Chondrocyte (in vitro differentiated cells): ENCODE results near the gene PTPRN2. TPM values are rescaled to one million over a fixed set of nuclear protein-coding genes. Genes with fewer than 3 reads are reported as not detected.

Experiments used
- DNase-seq: peaks from one replicate; pipeline ENCODE4 v3.0.0; 2021; ENCODE audit warnings: mixed read lengths, low spot score
- H3K27ac Mint-ChIP-seq: one replicate; pipeline ENCODE4 v1.8.0; 2021; ENCODE audit warnings: mild to moderate bottlenecking, moderate library complexity, mixed read lengths; ENCODE audit not compliant: unreplicated experiment
- H3K27me3 Mint-ChIP-seq: 2 replicates; pipeline ENCODE4 v1.8.0; 2021; ENCODE audit warnings: low read depth, mixed read lengths
- H3K36me3 Mint-ChIP-seq: 2 replicates; pipeline ENCODE4 v1.8.0; 2021; ENCODE audit warnings: low read depth, mixed read lengths
- H3K4me1 Mint-ChIP-seq: 2 replicates; pipeline ENCODE4 v1.8.0; 2021; ENCODE audit warnings: low read depth, mild to moderate bottlenecking, mixed read lengths
- H3K4me3 Mint-ChIP-seq: one replicate; pipeline ENCODE4 v1.8.0; 2021; ENCODE audit warnings: mild to moderate bottlenecking, moderate library complexity, mixed read lengths; ENCODE audit not compliant: unreplicated experiment
- H3K9me3 Mint-ChIP-seq: 2 replicates; pipeline ENCODE4 v1.8.0; 2021; ENCODE audit warnings: low read depth, mixed read lengths
- total RNA-seq: library from RNA; stranded (reverse); gene quantifications from 3 replicates; pipeline ENCODE4 v1.2.1, GENCODE V29; 2021
- TF ChIP-seq, protein P1 (sequence below): fragments of 200-600 bp; sonication (generic); IDR thresholded peaks from 2 replicates; pipeline ENCODE4 v1.5.0; 2021; ENCODE audit warnings: antibody characterized with exemption, mild to moderate bottlenecking, moderate library complexity

Gene PTPRN2
- total RNA-seq, 1 donor from 2014 or later, result 0.30 TPM

GRCh38 chr7:157515342-157516041 lies 1072.1 kb downstream of the PTPRN2 start:
- TF ChIP-seq, protein P1, sequence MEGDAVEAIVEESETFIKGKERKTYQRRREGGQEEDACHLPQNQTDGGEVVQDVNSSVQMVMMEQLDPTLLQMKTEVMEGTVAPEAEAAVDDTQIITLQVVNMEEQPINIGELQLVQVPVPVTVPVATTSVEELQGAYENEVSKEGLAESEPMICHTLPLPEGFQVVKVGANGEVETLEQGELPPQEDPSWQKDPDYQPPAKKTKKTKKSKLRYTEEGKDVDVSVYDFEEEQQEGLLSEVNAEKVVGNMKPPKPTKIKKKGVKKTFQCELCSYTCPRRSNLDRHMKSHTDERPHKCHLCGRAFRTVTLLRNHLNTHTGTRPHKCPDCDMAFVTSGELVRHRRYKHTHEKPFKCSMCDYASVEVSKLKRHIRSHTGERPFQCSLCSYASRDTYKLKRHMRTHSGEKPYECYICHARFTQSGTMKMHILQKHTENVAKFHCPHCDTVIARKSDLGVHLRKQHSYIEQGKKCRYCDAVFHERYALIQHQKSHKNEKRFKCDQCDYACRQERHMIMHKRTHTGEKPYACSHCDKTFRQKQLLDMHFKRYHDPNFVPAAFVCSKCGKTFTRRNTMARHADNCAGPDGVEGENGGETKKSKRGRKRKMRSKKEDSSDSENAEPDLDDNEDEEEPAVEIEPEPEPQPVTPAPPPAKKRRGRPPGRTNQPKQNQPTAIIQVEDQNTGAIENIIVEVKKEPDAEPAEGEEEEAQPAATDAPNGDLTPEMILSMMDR, result no peak
- Mint-ChIP-seq H3K4me3 (no peak overlapping the region), H3K27me3 (peaks cover 15% of the 10 kb centered on the region), H3K9me3 (no peaks in the 10 kb centered on the region), H3K27ac (no peak overlapping the region), H3K36me3 (peaks cover 1% of the 10 kb centered on the region), H3K4me1 (no peaks in the 10 kb centered on the region)
- peak; percentile 84 for DNase-seq

DNA sequence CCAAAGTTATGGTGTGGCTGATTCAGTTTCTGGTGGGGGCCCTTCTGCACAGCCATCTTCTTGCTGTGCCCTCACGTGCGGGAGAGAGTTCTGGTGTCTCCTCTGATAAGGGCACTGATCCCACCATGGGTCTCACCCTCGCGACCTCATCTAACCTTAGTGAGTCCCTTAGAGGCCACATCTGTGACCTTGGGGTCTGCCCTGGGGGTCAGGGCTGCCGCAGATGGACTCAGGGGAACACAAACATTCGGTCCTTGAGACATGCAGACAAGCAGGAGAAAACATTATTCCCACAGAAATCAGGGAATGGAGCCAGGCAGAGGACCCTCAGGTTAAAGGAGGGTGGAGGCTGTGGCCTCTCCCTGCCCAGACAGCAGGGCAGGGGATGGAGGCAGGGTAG lies 1072.9 kb downstream of the PTPRN2 start:
- peaks cover 19% of the 10 kb centered on the region for H3K27me3 Mint-ChIP-seq
- peaks cover 1% of the 10 kb centered on the region for H3K36me3 Mint-ChIP-seq
- TF ChIP-seq, protein P1, result no peak
- no peaks in the 10 kb centered on the region for H3K4me1 Mint-ChIP-seq
- no peak for DNase-seq
- no peaks in the 10 kb centered on the region for H3K9me3 Mint-ChIP-seq
- no peak overlapping the region for H3K4me3 Mint-ChIP-seq
- no peak overlapping the region for H3K27ac Mint-ChIP-seq

GRCh38 chr7:157514306-157514705 lies 1073.3 kb downstream of the PTPRN2 start:
- TF ChIP-seq, protein P1, result no peak
- no peaks in the 10 kb centered on the region for H3K4me1 Mint-ChIP-seq
- H3K27ac Mint-ChIP-seq, result no peak overlapping the region
- peak; percentile 85 for DNase-seq
- peaks cover 1% of the 10 kb centered on the region for H3K36me3 Mint-ChIP-seq
- peaks cover 24% of the 10 kb centered on the region for H3K27me3 Mint-ChIP-seq
- no peak overlapping the region for H3K4me3 Mint-ChIP-seq
- H3K9me3 Mint-ChIP-seq, result no peaks in the 10 kb centered on the region

DNA sequence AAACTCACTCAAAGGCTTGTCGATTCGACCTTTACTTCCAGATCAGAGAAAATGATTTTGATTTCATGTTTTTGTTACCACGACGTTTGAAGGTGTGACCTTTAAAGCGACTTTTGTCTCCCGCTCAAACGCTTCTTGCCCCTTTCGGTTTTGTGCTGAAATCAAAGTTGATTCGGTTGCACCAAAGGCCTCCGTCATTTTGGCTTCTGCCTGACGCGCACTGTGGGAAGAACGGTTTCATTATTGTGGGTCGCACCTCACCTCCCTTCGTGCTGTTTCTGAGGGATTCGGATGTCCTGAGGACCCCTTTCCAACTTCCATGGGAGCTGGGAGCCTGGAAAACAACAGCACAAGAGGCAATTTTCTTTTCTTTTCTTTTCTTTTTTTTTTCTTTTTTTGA lies 1073.9 kb downstream of the PTPRN2 start:
- H3K9me3 Mint-ChIP-seq, result no peaks in the 10 kb centered on the region
- no peaks in the 10 kb centered on the region for H3K4me1 Mint-ChIP-seq
- no peak for DNase-seq
- TF ChIP-seq, protein P1, result no peak
- H3K27me3 Mint-ChIP-seq, result peaks cover 25% of the 10 kb centered on the region
- no peak overlapping the region for H3K4me3 Mint-ChIP-seq
- peaks cover 1% of the 10 kb centered on the region for H3K36me3 Mint-ChIP-seq
- H3K27ac Mint-ChIP-seq, result no peak overlapping the region

GRCh38 chr7:157513162-157513621 lies 1074.4 kb downstream of the PTPRN2 start:
- peak; percentile 54 for DNase-seq
- TF ChIP-seq, protein P1, result no peak
- H3K9me3 Mint-ChIP-seq, result no peaks in the 10 kb centered on the region
- no peaks in the 10 kb centered on the region for H3K4me1 Mint-ChIP-seq
- H3K27ac Mint-ChIP-seq, result no peak overlapping the region
- H3K4me3 Mint-ChIP-seq, result no peak overlapping the region
- H3K36me3 Mint-ChIP-seq, result peaks cover 1% of the 10 kb centered on the region
- peaks cover 21% of the 10 kb centered on the region for H3K27me3 Mint-ChIP-seq
